ENCODE results near the gene AASDH.

The AASDH gene

GRCh38 chr4:56427179-56427578 lies 39.9 kb upstream of the AASDH start:
- ChIA-PET CTCF (no interaction called here), POLR2A (no interaction called here)
- no peak for TF ChIP-seq BHLHE40 (IDR thresholded peaks at IDR 0.05; ENCODE audit: borderline replicate concordance)
- TF ChIP-seq ARNT (IDR thresholded peaks at IDR 0.05), result no peak
- no peak for TF ChIP-seq HDGF (IDR thresholded peaks at IDR 0.05; ENCODE audit: borderline replicate concordance)
- no peak for TF ChIP-seq NFRKB (IDR thresholded peaks at IDR 0.05)
- no peak for TF ChIP-seq FOXK2 (IDR thresholded peaks at IDR 0.05)
- no peak for TF ChIP-seq ZNF384 (IDR thresholded peaks at IDR 0.05)
- TF ChIP-seq SUZ12 (IDR thresholded peaks at IDR 0.05), result no peak
- no peak for TF ChIP-seq SP1 (IDR thresholded peaks at IDR 0.05)
- TF ChIP-seq FOXM1 (IDR thresholded peaks at IDR 0.05; ENCODE audit: borderline replicate concordance), result no peak
- TF ChIP-seq LEF1 (IDR thresholded peaks at IDR 0.05; ENCODE audit: borderline replicate concordance), result no peak
- no peak for TF ChIP-seq TARDBP (IDR thresholded peaks at IDR 0.05)
- no peak for TF ChIP-seq L3MBTL2 (conservative IDR thresholded peaks at IDR 0.05)
- TF ChIP-seq PKNOX1 (IDR thresholded peaks at IDR 0.05), result no peak
- TF ChIP-seq FOXA1 (IDR thresholded peaks at IDR 0.05), result no peak

GRCh38 chr4:56426273-56426672 lies 39.0 kb upstream of the AASDH start:
- POLR2A ChIA-PET, result interaction anchor here (1.1 to 1.7 kb wide), 2 partner anchors 9 to 39 kb away, joined by 4 to 9 read pairs; partner anchors contain the start of genes AASDH, PAICS and PPAT
- CTCF ChIA-PET, result interaction anchor here (0.6 to 0.8 kb wide), 2 partner anchors 11 to 65 kb away, joined by 3 read pairs; no protein-coding TSS in a partner anchor
- TF ChIP-seq SP1 (IDR thresholded peaks at IDR 0.05), result no peak
- TF ChIP-seq TARDBP (IDR thresholded peaks at IDR 0.05), result no peak
- TF ChIP-seq FOXA1 (IDR thresholded peaks at IDR 0.05), result no peak
- no peak for TF ChIP-seq ZNF384 (IDR thresholded peaks at IDR 0.05)
- TF ChIP-seq FOXK2 (IDR thresholded peaks at IDR 0.05), result no peak
- no peak for TF ChIP-seq HDGF (IDR thresholded peaks at IDR 0.05; ENCODE audit: borderline replicate concordance)
- no peak for TF ChIP-seq L3MBTL2 (conservative IDR thresholded peaks at IDR 0.05)
- TF ChIP-seq FOXM1 (IDR thresholded peaks at IDR 0.05; ENCODE audit: borderline replicate concordance), result no peak
- no peak for TF ChIP-seq LEF1 (IDR thresholded peaks at IDR 0.05; ENCODE audit: borderline replicate concordance)
- TF ChIP-seq ARNT (IDR thresholded peaks at IDR 0.05), result no peak
- no peak for TF ChIP-seq BHLHE40 (IDR thresholded peaks at IDR 0.05; ENCODE audit: borderline replicate concordance)
- TF ChIP-seq ELF4 (IDR thresholded peaks at IDR 0.05), result no peak
- no peak for TF ChIP-seq NFRKB (IDR thresholded peaks at IDR 0.05)
- TF ChIP-seq PKNOX1 (IDR thresholded peaks at IDR 0.05), result no peak
- TF ChIP-seq SUZ12 (IDR thresholded peaks at IDR 0.05), result no peak
- no peak for TF ChIP-seq CTBP1 (IDR thresholded peaks at IDR 0.05; ENCODE audit: borderline replicate concordance)
- no peak for DNase-seq (ENCODE audit: extremely low spot score)

More at GRCh38 chr4:56427179-56427578, 39.9 kb upstream of the AASDH start:
- DNase-seq (ENCODE audit: extremely low spot score), result no peak

- DNase-seq (ENCODE audit: extremely low spot score), result no peak
- POLR2A ChIA-PET, result interaction anchor here (1.1 to 1.7 kb wide), 2 partner anchors 10 to 38 kb away, joined by 4 to 9 read pairs; partner anchors contain the start of genes AASDH, PAICS and PPAT
Observed at GRCh38 chr4:56425518-56425917, 38.2 kb upstream of the AASDH start.

GRCh38 chr4:56424697-56425514 lies 37.6 kb upstream of the AASDH start:
- POLR2A ChIA-PET, result interaction anchor here (1.0 to 3.2 kb wide), 5 partner anchors 10 to 38 kb away, joined by 3 to 22 read pairs (median 4); partner anchors contain the start of genes AASDH, PAICS and PPAT
- DNase-seq (ENCODE audit: extremely low spot score), result peak; percentile 11
- no peak for TF ChIP-seq ELF4 (IDR thresholded peaks at IDR 0.05)
- no peak for TF ChIP-seq ZNF384 (IDR thresholded peaks at IDR 0.05)
- TF ChIP-seq BHLHE40 (IDR thresholded peaks at IDR 0.05; ENCODE audit: borderline replicate concordance), result no peak
- TF ChIP-seq HDGF (IDR thresholded peaks at IDR 0.05; ENCODE audit: borderline replicate concordance), result no peak
- no peak for TF ChIP-seq NFRKB (IDR thresholded peaks at IDR 0.05)
- TF ChIP-seq SUZ12 (IDR thresholded peaks at IDR 0.05), result no peak
- no peak for TF ChIP-seq LEF1 (IDR thresholded peaks at IDR 0.05; ENCODE audit: borderline replicate concordance)
- no peak for TF ChIP-seq L3MBTL2 (conservative IDR thresholded peaks at IDR 0.05)
- no peak for TF ChIP-seq FOXA1 (IDR thresholded peaks at IDR 0.05)
- TF ChIP-seq FOXM1 (IDR thresholded peaks at IDR 0.05; ENCODE audit: borderline replicate concordance), result no peak
- TF ChIP-seq CTBP1 (IDR thresholded peaks at IDR 0.05; ENCODE audit: borderline replicate concordance), result no peak
- no peak for TF ChIP-seq ARNT (IDR thresholded peaks at IDR 0.05)
- no peak for TF ChIP-seq PKNOX1 (IDR thresholded peaks at IDR 0.05)
- no peak for TF ChIP-seq TARDBP (IDR thresholded peaks at IDR 0.05)
- CTCF ChIA-PET, result interaction anchor here (0.7 to 3.0 kb wide), 2 partner anchors 10 to 307 kb away, joined by 3 to 14 read pairs; partner anchors contain the start of genes PAICS and PPAT

More at GRCh38 chr4:56425518-56425917, 38.2 kb upstream of the AASDH start:
- CTCF ChIA-PET, result interaction anchor here (0.6 to 3.0 kb wide), 5 partner anchors 10 to 430 kb away, joined by 3 to 14 read pairs (median 3); partner anchors contain the start of genes PAICS and PPAT
- TF ChIP-seq LEF1 (IDR thresholded peaks at IDR 0.05; ENCODE audit: borderline replicate concordance), result no peak
- no peak for TF ChIP-seq CTBP1 (IDR thresholded peaks at IDR 0.05; ENCODE audit: borderline replicate concordance)
- no peak for TF ChIP-seq SUZ12 (IDR thresholded peaks at IDR 0.05)
- no peak for TF ChIP-seq SP1 (IDR thresholded peaks at IDR 0.05)
- TF ChIP-seq FOXA1 (IDR thresholded peaks at IDR 0.05), result no peak
- no peak for TF ChIP-seq ZNF384 (IDR thresholded peaks at IDR 0.05)
- no peak for TF ChIP-seq FOXM1 (IDR thresholded peaks at IDR 0.05; ENCODE audit: borderline replicate concordance)
- no peak for TF ChIP-seq BHLHE40 (IDR thresholded peaks at IDR 0.05; ENCODE audit: borderline replicate concordance)
- TF ChIP-seq FOXK2 (IDR thresholded peaks at IDR 0.05), result no peak

GRCh38 chr4:56424176-56424575 lies 36.9 kb upstream of the AASDH start:
- POLR2A ChIA-PET, result interaction anchor here (1.0 to 3.2 kb wide), 3 partner anchors 12 to 37 kb away, joined by 3 to 22 read pairs (median 3); partner anchors contain the start of genes AASDH, PAICS and PPAT
- CTCF ChIA-PET, result interaction anchor here (0.6 to 3.0 kb wide), 3 partner anchors 10 to 121 kb away, joined by 4 to 14 read pairs (median 5); partner anchors contain the start of genes PAICS and PPAT
- TF ChIP-seq HDGF (IDR thresholded peaks at IDR 0.05; ENCODE audit: borderline replicate concordance), result no peak
- no peak for TF ChIP-seq NFRKB (IDR thresholded peaks at IDR 0.05)
- no peak for TF ChIP-seq LEF1 (IDR thresholded peaks at IDR 0.05; ENCODE audit: borderline replicate concordance)
- no peak for TF ChIP-seq ARNT (IDR thresholded peaks at IDR 0.05)
- TF ChIP-seq ZNF384 (IDR thresholded peaks at IDR 0.05), result no peak
- no peak for TF ChIP-seq SUZ12 (IDR thresholded peaks at IDR 0.05)
- no peak for TF ChIP-seq FOXA1 (IDR thresholded peaks at IDR 0.05)
- TF ChIP-seq SP1 (IDR thresholded peaks at IDR 0.05), result no peak
- no peak for TF ChIP-seq FOXK2 (IDR thresholded peaks at IDR 0.05)
- TF ChIP-seq L3MBTL2 (conservative IDR thresholded peaks at IDR 0.05), result no peak
- TF ChIP-seq FOXM1 (IDR thresholded peaks at IDR 0.05; ENCODE audit: borderline replicate concordance), result no peak
- TF ChIP-seq TARDBP (IDR thresholded peaks at IDR 0.05), result no peak
- no peak for TF ChIP-seq BHLHE40 (IDR thresholded peaks at IDR 0.05; ENCODE audit: borderline replicate concordance)
- no peak for TF ChIP-seq PKNOX1 (IDR thresholded peaks at IDR 0.05)
- TF ChIP-seq ELF4 (IDR thresholded peaks at IDR 0.05), result no peak
- no peak for TF ChIP-seq CTBP1 (IDR thresholded peaks at IDR 0.05; ENCODE audit: borderline replicate concordance)
- DNase-seq (ENCODE audit: extremely low spot score), result no peak
